ENCODE measurements around the gene PDE3B. TPM values are rescaled to one million over a fixed set of nuclear protein-coding genes. Genes with fewer than 3 reads are reported as not detected.

PDE3B gene
- total and polyA plus RNA-seq, 9 of the 15 experiments (the other 6 are each of a cell fraction or from before 2014, with no cell fraction given), result 2.3 to 22.5 (median 12.2) TPM

GRCh38 chr11:14891143-14892035, 247.8 kb downstream of the PDE3B start (continued):
- TF ChIP-seq MYBL2 (IDR thresholded peaks at IDR 0.05; ENCODE audit: low read depth) (no peak), MYBL2 (CRISPR knock-in tag; IDR thresholded peaks at IDR 0.05; ENCODE audit: borderline replicate concordance) (no peak), NRF1 (conservative IDR thresholded peaks at IDR 0.05 in 1 of 2, IDR thresholded peaks at IDR 0.05 in 1 of 2) (peak; percentile 93 to 94), ZNF197 (CRISPR knock-in tag; IDR thresholded peaks at IDR 0.05; ENCODE audit: low read depth) (no peak), JUNB (CRISPR knock-in tag; conservative IDR thresholded peaks at IDR 0.05) (no peak), ATF3 (IDR thresholded peaks at IDR 0.05) (peak; percentile 46), ATF3 (CRISPR knock-in tag; conservative IDR thresholded peaks at IDR 0.05) (0 out of 2 replicates have a peak, but pooled peaks have one; percentile 49), ZNF140 (CRISPR knock-in tag; IDR thresholded peaks at IDR 0.05) (no peak), HDAC1 (IDR thresholded peaks at IDR 0.05) (peak in 1 of 2 experiments; percentile 61; a peak in 1 of 4 replicates)
- TF ChIP-seq, protein P1, sequence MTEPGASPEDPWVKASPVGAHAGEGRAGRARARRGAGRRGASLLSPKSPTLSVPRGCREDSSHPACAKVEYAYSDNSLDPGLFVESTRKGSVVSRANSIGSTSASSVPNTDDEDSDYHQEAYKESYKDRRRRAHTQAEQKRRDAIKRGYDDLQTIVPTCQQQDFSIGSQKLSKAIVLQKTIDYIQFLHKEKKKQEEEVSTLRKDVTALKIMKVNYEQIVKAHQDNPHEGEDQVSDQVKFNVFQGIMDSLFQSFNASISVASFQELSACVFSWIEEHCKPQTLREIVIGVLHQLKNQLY (CRISPR knock-in tag; conservative IDR thresholded peaks at IDR 0.05), result peak; percentile 36 to 91; a peak in 1 of 4 replicates
- TF ChIP-seq, protein P2, sequence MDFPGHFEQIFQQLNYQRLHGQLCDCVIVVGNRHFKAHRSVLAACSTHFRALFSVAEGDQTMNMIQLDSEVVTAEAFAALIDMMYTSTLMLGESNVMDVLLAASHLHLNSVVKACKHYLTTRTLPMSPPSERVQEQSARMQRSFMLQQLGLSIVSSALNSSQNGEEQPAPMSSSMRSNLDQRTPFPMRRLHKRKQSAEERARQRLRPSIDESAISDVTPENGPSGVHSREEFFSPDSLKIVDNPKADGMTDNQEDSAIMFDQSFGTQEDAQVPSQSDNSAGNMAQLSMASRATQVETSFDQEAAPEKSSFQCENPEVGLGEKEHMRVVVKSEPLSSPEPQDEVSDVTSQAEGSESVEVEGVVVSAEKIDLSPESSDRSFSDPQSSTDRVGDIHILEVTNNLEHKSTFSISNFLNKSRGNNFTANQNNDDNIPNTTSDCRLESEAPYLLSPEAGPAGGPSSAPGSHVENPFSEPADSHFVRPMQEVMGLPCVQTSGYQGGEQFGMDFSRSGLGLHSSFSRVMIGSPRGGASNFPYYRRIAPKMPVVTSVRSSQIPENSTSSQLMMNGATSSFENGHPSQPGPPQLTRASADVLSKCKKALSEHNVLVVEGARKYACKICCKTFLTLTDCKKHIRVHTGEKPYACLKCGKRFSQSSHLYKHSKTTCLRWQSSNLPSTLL (IDR thresholded peaks at IDR 0.05), result no peak
- TF ChIP-seq, protein P3, sequence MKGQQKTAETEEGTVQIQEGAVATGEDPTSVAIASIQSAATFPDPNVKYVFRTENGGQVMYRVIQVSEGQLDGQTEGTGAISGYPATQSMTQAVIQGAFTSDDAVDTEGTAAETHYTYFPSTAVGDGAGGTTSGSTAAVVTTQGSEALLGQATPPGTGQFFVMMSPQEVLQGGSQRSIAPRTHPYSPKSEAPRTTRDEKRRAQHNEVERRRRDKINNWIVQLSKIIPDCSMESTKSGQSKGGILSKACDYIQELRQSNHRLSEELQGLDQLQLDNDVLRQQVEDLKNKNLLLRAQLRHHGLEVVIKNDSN (CRISPR knock-in tag; IDR thresholded peaks at IDR 0.05), result no peak; the same call in 1 of the 2 replicates
- TF ChIP-seq, protein P4, sequence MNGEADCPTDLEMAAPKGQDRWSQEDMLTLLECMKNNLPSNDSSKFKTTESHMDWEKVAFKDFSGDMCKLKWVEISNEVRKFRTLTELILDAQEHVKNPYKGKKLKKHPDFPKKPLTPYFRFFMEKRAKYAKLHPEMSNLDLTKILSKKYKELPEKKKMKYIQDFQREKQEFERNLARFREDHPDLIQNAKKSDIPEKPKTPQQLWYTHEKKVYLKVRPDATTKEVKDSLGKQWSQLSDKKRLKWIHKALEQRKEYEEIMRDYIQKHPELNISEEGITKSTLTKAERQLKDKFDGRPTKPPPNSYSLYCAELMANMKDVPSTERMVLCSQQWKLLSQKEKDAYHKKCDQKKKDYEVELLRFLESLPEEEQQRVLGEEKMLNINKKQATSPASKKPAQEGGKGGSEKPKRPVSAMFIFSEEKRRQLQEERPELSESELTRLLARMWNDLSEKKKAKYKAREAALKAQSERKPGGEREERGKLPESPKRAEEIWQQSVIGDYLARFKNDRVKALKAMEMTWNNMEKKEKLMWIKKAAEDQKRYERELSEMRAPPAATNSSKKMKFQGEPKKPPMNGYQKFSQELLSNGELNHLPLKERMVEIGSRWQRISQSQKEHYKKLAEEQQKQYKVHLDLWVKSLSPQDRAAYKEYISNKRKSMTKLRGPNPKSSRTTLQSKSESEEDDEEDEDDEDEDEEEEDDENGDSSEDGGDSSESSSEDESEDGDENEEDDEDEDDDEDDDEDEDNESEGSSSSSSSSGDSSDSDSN (IDR thresholded peaks at IDR 0.05; ENCODE audit: borderline replicate concordance in 1 of 2, low read depth in 2 of 2, low read length in 2 of 2), result peak; percentile 21 to 74; a peak in 2 of 4 replicates
- TF ChIP-seq, protein P5, sequence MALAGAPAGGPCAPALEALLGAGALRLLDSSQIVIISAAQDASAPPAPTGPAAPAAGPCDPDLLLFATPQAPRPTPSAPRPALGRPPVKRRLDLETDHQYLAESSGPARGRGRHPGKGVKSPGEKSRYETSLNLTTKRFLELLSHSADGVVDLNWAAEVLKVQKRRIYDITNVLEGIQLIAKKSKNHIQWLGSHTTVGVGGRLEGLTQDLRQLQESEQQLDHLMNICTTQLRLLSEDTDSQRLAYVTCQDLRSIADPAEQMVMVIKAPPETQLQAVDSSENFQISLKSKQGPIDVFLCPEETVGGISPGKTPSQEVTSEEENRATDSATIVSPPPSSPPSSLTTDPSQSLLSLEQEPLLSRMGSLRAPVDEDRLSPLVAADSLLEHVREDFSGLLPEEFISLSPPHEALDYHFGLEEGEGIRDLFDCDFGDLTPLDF (CRISPR knock-in tag; IDR thresholded peaks at IDR 0.05), result no peak; the same call in none of the 2 replicates

Measured in K562 (cell line).